ENCODE results near the gene LRG1. TPM values are rescaled to one million over a fixed set of nuclear protein-coding genes. Genes with fewer than 3 reads are reported as not detected.
"Not testable (repeated sequence)": the region's sequence is repeated elsewhere in the genome, so short reads cannot be mapped to it uniquely, and the experiment has no call there.

The LRG1 gene
- total RNA-seq, 1 donor from 2014 or later: 1.6 TPM

DNA sequence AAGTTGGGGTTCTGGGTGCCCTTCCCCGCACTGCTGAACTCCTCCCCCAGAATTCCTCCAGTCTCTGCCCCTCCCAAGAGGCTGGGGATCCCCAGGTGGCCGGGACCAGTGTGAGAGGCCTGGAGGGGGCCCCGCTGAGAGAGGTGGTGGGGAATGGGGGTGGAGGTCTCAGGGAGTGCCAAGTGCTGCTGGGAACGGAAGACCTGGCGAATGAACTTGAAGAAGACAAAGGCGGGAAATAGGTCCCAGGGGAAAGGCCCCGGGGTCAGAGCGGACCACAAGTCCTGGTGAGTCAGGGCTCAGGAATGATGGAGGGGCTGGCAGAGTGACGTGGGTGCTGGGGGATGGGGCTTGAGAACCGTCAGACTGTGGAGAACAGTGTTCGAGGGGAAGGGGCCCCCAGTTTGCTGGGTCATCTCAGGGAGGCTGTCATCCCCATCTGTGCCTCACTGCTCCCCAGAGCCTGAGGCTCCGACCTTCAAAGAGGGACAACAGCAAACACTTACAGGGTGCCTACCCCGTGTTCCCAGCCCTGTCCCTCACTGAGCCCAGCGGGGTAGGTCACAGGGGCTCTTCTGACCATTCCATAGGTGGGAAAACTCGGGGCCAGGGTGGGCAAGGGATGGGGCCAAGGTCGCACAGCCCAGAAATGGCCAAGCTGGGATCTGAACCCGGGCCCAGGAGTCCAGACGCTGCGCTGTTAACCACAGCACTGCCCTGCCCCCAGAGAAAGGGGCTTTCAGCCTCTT is 35.6 kb upstream of the LRG1 start:
- DNase-seq (ENCODE audit: low read depth in 2 of 2): peak; percentile 89 to 99

GRCh38 chr19:4573682-4574081 is 33.8 kb upstream of the LRG1 start:
- no peak for DNase-seq (ENCODE audit: low read depth in 2 of 2)

DNA sequence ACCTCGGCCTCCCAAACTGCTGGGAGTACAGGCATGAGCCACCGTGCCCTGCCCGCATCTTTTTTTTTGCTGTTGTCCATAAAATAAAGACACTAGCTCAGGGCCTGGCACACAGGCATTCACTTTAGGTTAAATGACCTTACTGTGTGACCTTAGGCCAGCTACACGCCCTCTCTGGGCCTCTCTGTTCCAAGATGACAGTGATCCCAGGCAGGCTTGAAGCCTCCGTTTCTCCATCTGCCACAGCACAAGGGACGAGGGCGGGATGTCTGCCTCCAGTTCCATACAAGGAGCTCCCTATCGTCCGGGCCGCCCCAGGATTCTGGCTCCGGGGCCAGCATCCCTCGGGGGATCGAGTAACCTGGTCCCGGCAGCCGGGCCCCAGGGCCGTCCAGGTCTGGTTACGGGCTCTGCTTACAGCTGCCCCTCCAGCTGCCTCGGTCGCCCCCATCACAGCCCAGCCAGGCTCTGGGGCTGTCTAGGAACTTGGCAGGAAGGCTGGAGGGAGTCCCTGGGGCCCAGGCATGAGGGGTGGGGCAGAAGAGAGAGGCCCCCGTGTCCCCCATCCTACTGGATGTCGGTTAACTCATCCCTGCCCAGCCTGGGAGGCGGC is 31.6 kb upstream of the LRG1 start:
- DNase-seq (ENCODE audit: low read depth in 2 of 2): no peak

- DNase-seq (ENCODE audit: low read depth in 2 of 2): no peak
These were observed 31.1 kb upstream of the LRG1 start for GRCh38 chr19:4570916-4571304.

DNA sequence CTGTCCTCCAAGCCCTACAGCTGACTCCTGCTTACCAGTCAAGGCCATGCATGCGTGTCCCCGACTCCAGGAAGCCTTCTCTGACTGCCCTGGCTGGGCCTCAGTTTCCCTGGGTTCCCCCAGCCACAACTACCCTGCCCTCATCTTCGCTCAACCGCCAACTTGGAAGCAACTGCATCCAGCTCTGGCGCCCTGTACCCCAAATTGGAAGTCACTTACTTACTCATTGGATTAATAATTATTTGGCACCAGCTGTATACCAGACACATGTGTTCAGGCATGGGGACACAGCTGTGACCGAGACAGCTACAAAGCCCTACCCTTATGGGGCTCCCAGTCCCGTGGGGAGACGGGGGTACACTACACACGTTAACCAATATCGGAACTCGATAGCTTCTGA is 30.6 kb upstream of the LRG1 start:
- DNase-seq (ENCODE audit: low read depth in 2 of 2): no peak

DNA sequence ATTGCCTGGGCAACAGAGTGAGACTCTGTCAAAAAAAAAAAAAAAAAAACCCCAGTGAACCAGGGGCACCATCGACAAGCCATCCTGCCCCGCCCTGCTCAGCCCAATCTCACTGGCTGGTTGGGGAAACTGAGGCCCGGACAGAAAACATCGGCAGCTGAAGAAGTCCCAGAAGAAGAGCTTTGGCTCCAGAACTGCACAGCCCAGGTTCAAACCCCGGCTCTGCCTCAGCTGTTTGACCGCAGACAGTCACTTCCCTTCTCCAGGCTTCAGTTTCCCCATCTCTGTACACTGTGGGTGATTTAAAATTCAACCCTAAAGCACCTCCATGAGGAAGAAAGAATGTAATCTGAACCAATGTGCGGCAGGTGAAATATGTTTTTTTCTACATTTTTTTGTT is 29.1 kb upstream of the LRG1 start:
- DNase-seq (ENCODE audit: low read depth in 2 of 2): no peak

GRCh38 chr19:4567584-4568071 is 27.8 kb upstream of the LRG1 start:
- peak; percentile 92 to 95 for DNase-seq (ENCODE audit: low read depth in 2 of 2)

- DNase-seq (ENCODE audit: low read depth in 2 of 2): no peak
These were observed 26.7 kb upstream of the LRG1 start for GRCh38 chr19:4566402-4567051.

DNA sequence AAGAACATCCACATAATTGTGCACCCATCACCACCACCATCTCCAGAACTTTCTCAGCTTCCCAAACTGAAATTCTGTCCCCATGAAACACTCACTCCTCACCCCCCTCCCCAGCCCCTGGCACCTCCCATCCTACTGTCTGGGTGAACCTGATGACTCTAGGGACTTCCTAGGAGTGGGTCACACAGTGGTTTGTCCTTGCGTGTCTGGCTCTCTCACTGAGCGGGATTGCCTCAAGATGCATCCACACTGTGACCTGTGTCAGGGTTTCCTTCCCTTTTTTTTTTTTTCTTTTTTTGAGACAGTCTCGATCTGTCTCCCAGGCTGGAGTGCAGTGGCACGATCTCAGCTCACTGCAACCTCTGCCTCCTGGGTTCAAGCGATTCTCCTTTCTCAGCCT is 23.7 kb upstream of the LRG1 start:
- not testable (repeated sequence) for DNase-seq (ENCODE audit: low read depth in 2 of 2)

GRCh38 chr19:4562085-4562484 is 22.2 kb upstream of the LRG1 start:
- DNase-seq (ENCODE audit: low read depth in 2 of 2): not testable (repeated sequence)

DNA sequence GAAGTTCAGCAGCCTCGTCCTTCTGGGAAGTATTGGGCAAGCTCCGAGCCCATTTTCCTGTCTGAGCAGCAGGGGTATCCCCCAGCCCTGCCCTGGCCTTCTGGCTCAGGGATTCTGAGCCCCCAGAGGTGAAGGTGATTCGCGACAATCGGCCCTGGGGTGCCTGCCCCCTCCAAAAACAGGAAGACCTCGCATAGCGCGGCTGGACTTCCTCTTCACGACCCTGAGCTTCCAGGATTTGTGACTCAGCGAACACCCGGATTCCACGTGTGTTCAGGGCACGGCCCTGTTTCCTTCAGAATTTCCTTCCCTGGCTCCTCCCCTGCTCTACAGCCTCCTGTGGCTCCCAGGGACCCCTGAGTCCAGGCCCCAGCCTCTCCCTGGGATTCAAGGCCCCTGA is 19.7 kb upstream of the LRG1 start, which contains the start of gene SEMA6B:
Gene SEMA6B (minus strand): TSS at position 116 of the 400 bp plus-strand sequence. CDS start 1,227 bp downstream, outside the sequence.
- DNase-seq (ENCODE audit: low read depth in 2 of 2): peak; percentile 93

DNA sequence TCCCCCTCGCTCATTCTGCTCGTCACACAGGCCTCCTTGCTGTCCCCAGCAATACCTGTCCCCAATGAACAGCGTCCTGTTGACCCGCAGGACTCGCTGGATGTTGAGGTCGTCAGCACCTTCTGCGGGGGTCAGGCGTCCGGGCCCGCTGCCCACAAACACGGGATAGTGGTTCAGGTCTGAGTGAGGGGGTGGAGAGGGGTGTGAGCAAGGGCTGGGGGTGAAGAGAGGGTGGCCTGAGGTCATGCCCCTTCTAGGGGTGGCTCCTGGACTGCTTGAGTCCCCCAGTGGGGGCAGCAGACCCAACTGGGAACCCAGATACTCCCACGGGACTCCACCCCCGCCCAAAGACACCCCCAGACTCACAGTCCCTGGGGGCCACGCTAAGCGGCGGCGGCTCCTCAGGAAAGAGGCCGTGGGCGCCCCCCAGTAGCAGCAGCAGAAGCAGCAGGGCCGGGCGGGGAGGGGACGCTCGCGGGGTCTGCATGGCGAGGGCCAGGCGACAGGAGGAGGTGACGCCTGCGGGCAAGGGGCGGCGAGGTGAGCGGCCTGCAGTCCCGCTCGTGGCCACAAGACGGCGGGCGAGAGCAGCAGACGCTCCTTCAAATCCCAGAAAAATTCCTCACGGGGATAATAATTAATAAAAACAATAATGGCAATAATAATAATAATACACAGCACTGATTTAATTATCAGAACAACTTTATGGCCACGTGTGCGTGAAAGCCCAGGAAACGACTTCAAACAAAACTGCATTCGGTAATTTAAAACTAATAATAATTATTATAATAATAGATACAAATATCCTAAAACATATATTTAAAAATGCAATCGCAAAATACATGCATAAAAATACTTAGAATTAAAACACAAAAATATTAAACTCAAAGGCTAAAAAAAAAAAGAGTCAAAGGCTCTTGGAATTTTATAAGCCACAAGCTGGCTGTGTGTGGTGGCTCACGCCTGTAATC is 18.4 kb upstream of the LRG1 start:
- peak; percentile 58 to 62 for DNase-seq (ENCODE audit: low read depth in 2 of 2)

- peak; percentile 35 to 63 for DNase-seq (ENCODE audit: low read depth in 2 of 2)
These were observed 17.5 kb upstream of the LRG1 start for GRCh38 chr19:4557144-4557970.

- DNase-seq (ENCODE audit: low read depth in 2 of 2): peak; percentile 83
These were observed 16.8 kb upstream of the LRG1 start for GRCh38 chr19:4556597-4557127.

DNA sequence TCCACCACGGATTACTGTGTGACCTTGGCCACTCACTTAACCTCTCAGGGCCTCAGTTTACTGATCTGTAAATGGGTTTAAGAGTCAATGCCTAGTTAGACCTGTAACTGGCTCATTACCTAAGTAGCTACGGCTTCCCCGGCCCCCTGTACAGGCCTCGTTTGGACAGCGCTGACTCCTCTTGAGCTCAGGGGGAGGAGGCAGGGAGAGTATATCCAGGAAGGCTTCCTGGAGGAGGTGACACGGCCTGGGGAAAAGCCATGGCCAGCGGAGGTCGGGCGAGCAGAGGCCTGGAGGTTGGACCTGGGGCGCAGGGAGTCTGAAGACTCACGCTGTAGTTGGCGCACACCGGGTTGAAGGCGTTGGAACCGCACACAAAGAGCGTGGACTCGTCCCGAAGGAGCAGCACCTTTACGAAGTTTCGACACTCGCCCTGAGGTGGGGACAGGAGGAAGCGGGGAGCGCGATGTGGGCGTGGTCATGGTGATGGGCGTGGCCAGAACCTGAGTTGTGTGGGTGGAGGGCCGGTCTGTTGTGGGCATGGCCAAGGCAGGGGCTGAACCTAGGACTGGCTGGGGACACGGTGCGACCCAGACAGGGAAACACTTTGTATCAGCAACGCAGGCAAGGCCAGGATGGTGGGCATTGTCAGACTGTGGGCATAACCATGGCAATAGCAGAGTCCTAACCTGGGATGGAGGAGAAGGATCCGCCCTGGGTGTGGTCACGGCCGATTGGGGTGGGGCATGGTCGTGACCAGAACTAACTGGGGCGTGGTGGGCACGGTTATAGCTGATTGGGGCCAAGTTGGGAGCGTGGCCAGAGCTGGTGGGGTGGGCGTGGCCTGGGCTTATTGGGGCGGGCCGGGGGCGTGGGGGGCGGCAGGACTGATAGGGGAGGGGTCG is 16.1 kb upstream of the LRG1 start:
- DNase-seq (ENCODE audit: low read depth in 2 of 2): no peak

DNA sequence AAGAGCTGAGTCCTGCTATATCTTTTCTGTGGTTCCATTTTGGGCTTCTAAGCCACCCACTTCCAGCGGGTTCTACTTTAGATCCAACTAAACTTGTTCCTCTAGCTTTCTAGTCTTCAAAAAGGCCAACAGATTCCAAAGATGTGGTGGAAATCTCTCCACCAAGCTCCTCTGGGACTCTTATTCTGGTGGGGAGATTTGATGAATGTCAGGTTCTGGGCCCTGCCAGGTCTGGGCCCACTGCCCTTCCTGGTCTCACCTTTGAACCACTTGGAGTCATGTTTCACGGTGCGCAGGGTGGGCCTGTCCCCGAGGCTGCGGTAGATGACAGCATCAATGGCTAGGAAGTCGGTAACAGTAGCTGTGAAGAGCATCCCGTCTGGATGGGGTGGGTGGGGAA is 14.9 kb upstream of the LRG1 start:
- no peak for DNase-seq (ENCODE audit: low read depth in 2 of 2)

- DNase-seq (ENCODE audit: low read depth in 2 of 2): no peak
These were observed 13.9 kb upstream of the LRG1 start for GRCh38 chr19:4553775-4554174.

DNA sequence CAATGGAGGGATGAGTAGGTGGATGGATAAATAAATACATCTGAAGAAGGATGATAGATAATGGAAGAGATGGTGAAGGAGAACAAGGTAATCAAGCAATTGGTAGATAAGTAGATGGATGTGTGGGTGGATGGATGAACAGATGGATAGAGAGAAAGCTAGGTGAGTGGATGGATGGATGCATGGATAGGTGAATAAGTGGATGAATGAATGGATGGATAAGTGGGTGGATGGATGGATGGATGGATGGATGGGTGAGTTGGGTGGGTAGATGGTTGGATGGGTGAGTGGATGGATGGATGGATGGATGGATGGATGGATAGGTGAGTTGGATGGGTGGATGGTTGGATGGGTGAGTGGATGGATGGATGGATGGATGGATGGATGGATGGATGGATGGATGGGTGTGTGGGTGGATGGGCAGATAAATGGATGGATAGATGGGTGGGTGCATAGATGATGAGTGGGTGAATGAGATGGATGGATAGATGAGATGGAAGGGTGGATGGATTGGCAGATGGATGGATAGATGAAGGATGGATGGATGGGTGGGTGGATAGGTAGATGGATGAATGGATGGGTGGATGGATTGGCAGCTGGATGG is 13.4 kb upstream of the LRG1 start:
- DNase-seq (ENCODE audit: low read depth in 2 of 2): no peak

DNA sequence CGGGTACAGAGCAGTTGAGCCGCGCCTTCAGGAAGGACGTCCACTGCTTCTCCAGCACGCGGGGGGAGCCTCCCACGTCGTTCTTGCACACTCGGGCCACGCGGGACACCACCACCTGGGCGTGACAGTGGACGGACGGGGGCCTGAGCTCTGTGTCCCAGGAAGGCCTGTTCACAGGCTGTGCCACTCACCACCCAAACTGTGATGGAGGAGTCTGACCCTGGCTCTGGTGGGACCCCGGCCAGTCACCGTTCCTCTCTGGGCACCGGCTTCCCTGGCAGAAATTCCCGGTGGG is 12.6 kb upstream of the LRG1 start:
- DNase-seq (ENCODE audit: low read depth in 2 of 2): no peak

All from lung microvascular endothelial cell (primary cell).